K562 (cell line): ENCODE data around the gene ERRFI1. TPM values are rescaled to one million over a fixed set of nuclear protein-coding genes. Genes with fewer than 3 reads are reported as not detected.

Source experiments
- ATAC-seq: fragments of 200-7000 bp; cut with Tn5 transposase; 3 replicates; pipeline ENCODE4 v1.9.1; 2020; ENCODE audit warnings: moderate library complexity
- BruUV-seq: library from RNA; stranded (reverse); fragments of 400-500 nt; replicated peaks from 2 replicates; lab custom pipeline; 2021; lab: Mats Ljungman, UMichigan
- CTCF ChIA-PET: fragments of 300-600 bp; formaldehyde crosslinking; extraction: SDS; loops from one replicate; lab custom pipeline; 2021; ENCODE audit warnings: low intra/inter-chr PET ratio; lab: Yijun Ruan, JAX
- POLR2A ChIA-PET: fragments of 300-600, 350-650 bp; sonication (Branson Sonifier 250); formaldehyde crosslinking; extraction: SDS; loops from one replicate; lab custom pipeline; 2021; ENCODE audit warnings: antibody characterized with exemption, inconsistent platforms; lab: Yijun Ruan, JAX
- DNase-seq, 4 experiments: peaks; one replicate each; pipeline versions ENCODE4 v3.0.0 to v3.0.0-alpha.2; 2011 to 2018; ENCODE audit warnings: low spot score in 3 of 4, mixed read lengths in 3 of 4; ENCODE audit errors: extremely low read depth in 1 of 4
- FAIRE-seq: peaks from 2 replicates; lab custom pipeline; 2011; peaks lifted over from hg19 to GRCh38; lab: Jason Lieb, UNC
- H2AFZ ChIP-seq: 2 replicates; pipeline ENCODE4 v1.6.0; 2011; ENCODE audit warnings: low read depth, low read length, control low read depth, inconsistent platforms
- H3K27ac ChIP-seq: fragments of 200-600 bp; 3 replicates; pipeline ENCODE4 v1.8.0; 2011; ENCODE audit warnings: low read depth, mild to moderate bottlenecking, control low read depth, inconsistent platforms, low read length, moderate library complexity, mixed read lengths; ENCODE audit errors: extremely low read depth
- H3K27me3 ChIP-seq, 2 experiments: fragments of 300-600 bp in 1 of 2; 2 replicates in 1 of 2; 3 replicates in 1 of 2; pipeline versions ENCODE4 v1.6.0 to v1.8.0; 2011; ENCODE audit warnings: inconsistent platforms in 2 of 2, low read length in 2 of 2, mild to moderate bottlenecking in 1 of 2, mixed read lengths in 1 of 2, moderate library complexity in 1 of 2; ENCODE audit not compliant: control insufficient read depth in 2 of 2, insufficient read depth in 2 of 2
- H3K36me3 ChIP-seq: fragments of 300-600 bp; 3 replicates; pipeline ENCODE4 v1.8.0; 2011; ENCODE audit warnings: mild to moderate bottlenecking, low read length, inconsistent platforms; ENCODE audit not compliant: control insufficient read depth, insufficient read depth
- H3K4me1 ChIP-seq, 2 experiments: fragments of 200-600 bp in 1 of 2; replicated peaks in 1 of 2; 2 replicates in 1 of 2; 3 replicates in 1 of 2; pipeline versions ENCODE4 v1.5.1 to v1.8.0; 2011; ENCODE audit warnings: inconsistent platforms in 2 of 2, low read length in 2 of 2, mild to moderate bottlenecking in 1 of 2, mixed read lengths in 1 of 2, moderate library complexity in 1 of 2; ENCODE audit not compliant: control insufficient read depth in 2 of 2, insufficient read depth in 2 of 2
- H3K4me2 ChIP-seq: 2 replicates; pipeline ENCODE4 v1.6.1; 2011; ENCODE audit warnings: low read length, control low read depth, inconsistent platforms, mixed read lengths; ENCODE audit not compliant: insufficient read depth
- H3K4me3 ChIP-seq: fragments of 200-600 bp; sonication (generic), shearing (Covaris generic); 2 replicates; pipeline ENCODE4 v1.5.1; 2016; ENCODE audit warnings: control low read depth, inconsistent platforms
- H3K79me2 ChIP-seq: fragments of 200-600 bp; 3 replicates; pipeline ENCODE4 v1.8.0; 2011; ENCODE audit warnings: low read length, inconsistent platforms; ENCODE audit not compliant: control insufficient read depth, insufficient read depth
- H3K9ac ChIP-seq, 2 experiments: 2 replicates each; pipeline versions ENCODE4 v1.6.0 to v1.6.1; 2011; ENCODE audit warnings: low read depth in 2 of 2, low read length in 2 of 2, control low read depth in 1 of 2, inconsistent platforms in 1 of 2, mild to moderate bottlenecking in 1 of 2, mixed read lengths in 1 of 2; ENCODE audit not compliant: insufficient read depth in 1 of 2
- H3K9me1 ChIP-seq: one replicate; pipeline ENCODE4 v1.6.0; 2011; ENCODE audit warnings: inconsistent platforms, mild to moderate bottlenecking, low read length, moderate library complexity; ENCODE audit not compliant: control insufficient read depth, insufficient read depth
- H3K9me3 ChIP-seq: replicated peaks from 2 replicates; pipeline ENCODE4 v1.5.1; 2011; ENCODE audit warnings: low read depth, low read length, inconsistent platforms; ENCODE audit not compliant: control insufficient read depth, insufficient read depth
- H4K20me1 ChIP-seq: replicated peaks from 2 replicates; pipeline ENCODE4 v1.6.1; 2011; ENCODE audit warnings: low read length, inconsistent platforms, mixed read lengths; ENCODE audit not compliant: control insufficient read depth, insufficient read depth
- ARID2 ChIP-seq: fragments of 450-650 bp; IDR thresholded peaks from 2 replicates; pipeline ENCODE4 v1.6.1; 2017; ENCODE audit warnings: antibody characterized with exemption, mild to moderate bottlenecking
- ATF7 ChIP-seq: fragments of 450-650 bp; IDR thresholded peaks from 2 replicates; pipeline ENCODE4 v1.7.1; 2014; ENCODE audit warnings: mild to moderate bottlenecking, moderate library complexity
- CEBPG ChIP-seq, 3 experiments: fragments of 200-800 bp in 1 of 3; sonication (Bioruptor generic) in 1 of 3; sonication (generic) in 1 of 3; formaldehyde crosslinking in 1 of 3; IDR thresholded peaks in 2 of 3; conservative IDR thresholded peaks in 1 of 3; 2 replicates each; pipeline versions ENCODE4 v1.6.1 to v1.8.0; 2016 to 2022; ENCODE audit warnings: missing compliant biosample characterization in 2 of 3, missing genetic modification characterization in 2 of 3, mild to moderate bottlenecking in 1 of 3, missing genetic modification reagents in 1 of 3
- ELF4 ChIP-seq: fragments of 450-650 bp; formaldehyde crosslinking; IDR thresholded peaks from 2 replicates; pipeline ENCODE4 v1.4.0; 2022; ENCODE audit warnings: missing genetic modification characterization
- MECOM ChIP-seq: fragments of 250-450 bp; sonication (Bioruptor Pico); IDR thresholded peaks from 2 replicates; pipeline ENCODE4 v1.8.0; 2022; ENCODE audit warnings: inconsistent platforms
- NCOA4 ChIP-seq: fragments of 450-650 bp; IDR thresholded peaks from 2 replicates; pipeline ENCODE4 v1.6.1; 2018; ENCODE audit warnings: mild to moderate bottlenecking; ENCODE audit not compliant: partially characterized antibody
- RFX5 ChIP-seq: IDR thresholded peaks from 2 replicates; pipeline ENCODE4 v1.6.1; 2011; ENCODE audit warnings: low read depth, mild to moderate bottlenecking, improper control_type of control experiment, low read length
- ZNF318 ChIP-seq, 2 experiments: fragments of 450-650 bp; IDR thresholded peaks; 2 replicates each; pipeline ENCODE4 v1.6.1; 2016; ENCODE audit warnings: mild to moderate bottlenecking in 2 of 2, borderline replicate concordance in 1 of 2, low read depth in 1 of 2, moderate library complexity in 1 of 2
- ZNF561 ChIP-seq: fragments of 450-650 bp; formaldehyde crosslinking; conservative IDR thresholded peaks from 2 replicates; pipeline ENCODE4 v1.4.0; 2020; ENCODE audit warnings: mild to moderate bottlenecking, moderate library complexity
- WGBS: fragments of 100-300 bp; shearing (Covaris generic); methylation state at CpG from one replicate; pipeline ENCODE4 v1.1.6; 2016; ENCODE audit warnings: low coverage, mixed read lengths; ENCODE audit not compliant: insufficient coverage; ENCODE audit errors: missing lambda C conversion rate; 5-methylcytosine and 5-hydroxymethylcytosine counted together
- in situ Hi-C: fragments of 300-500 bp; cut with MboI; formaldehyde crosslinking; loops from 4 replicates; pipeline ENCODE4 v1.15.0; 2018; ENCODE audit warnings: inconsistent platforms, mixed read lengths
- intact Hi-C: fragments of 100-400 bp; cut with micrococcal nuclease; formaldehyde crosslinking; loops from 2 replicates; pipeline ENCODE4 v1.14.2; 2022
- polyA plus RNA-seq, 8 experiments: library from polyadenylated mRNA; depleted of rRNA in 4 of 8; stranded (reverse) in 5 of 8; unstranded in 3 of 8; fragments of >200 nt; fragmentation: Nextera tagmentation in 2 of 8; fragmentation: Illumina TruSeq in 1 of 8; extraction: Ambion mirVana in 2 of 8; extraction: Trizol in 1 of 8; gene quantifications; 2 replicates each; pipeline versions ENCODE4 v1.2.1 to v1.2.3, GENCODE V29; 2011 to 2014; ENCODE audit warnings: inconsistent platforms in 1 of 8, missing spikeins in 1 of 8
- total RNA-seq, 7 experiments: library from RNA; depleted of rRNA in 6 of 7; stranded (reverse); fragments of >200 nt in 6 of 7; fragmentation: Illumina TruSeq in 2 of 7; extraction: Trizol in 2 of 7; gene quantifications; 2 replicates each; pipeline versions ENCODE4 v1.2.1 to v1.2.3, GENCODE V29; 2011 to 2021; ENCODE audit warnings: low replicate concordance in 1 of 7

The ERRFI1 gene
- total and polyA plus RNA-seq, 9 of the 15 experiments (the other 6 are each of a cell fraction or from before 2014, with no cell fraction given) = 0.67 to 4.4 (median 1.1) TPM

DNA sequence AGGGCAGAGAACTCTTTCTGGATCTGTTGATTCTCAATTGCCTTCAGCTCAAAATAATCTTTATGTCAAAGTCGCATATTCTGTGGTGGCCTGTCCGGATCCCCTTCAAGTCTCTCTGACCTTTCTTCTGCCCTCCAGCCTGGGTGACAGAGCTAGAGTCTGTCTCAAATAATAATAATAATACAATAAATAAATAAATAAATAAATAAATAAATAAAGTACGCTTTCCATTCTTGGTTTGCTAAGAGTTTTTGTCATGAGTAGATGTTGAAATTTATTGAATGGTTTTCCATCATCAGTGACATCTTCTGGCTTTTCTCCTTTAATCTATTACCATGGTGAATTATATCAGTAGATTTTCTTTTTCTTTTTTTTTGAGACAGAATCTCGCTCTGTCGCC is 30.7 kb downstream of the ERRFI1 start:
- DNase-seq = no peak
- no peak overlapping the region for H3K27ac ChIP-seq
- ChIA-PET POLR2A (interaction anchor here (0.6 kb wide), 1 partner anchor 1259 kb away, joined by 4 read pairs; no protein-coding TSS in a partner anchor), CTCF (no interaction called here)
- no peak overlapping the region for H3K9ac ChIP-seq
- no peaks in the 10 kb centered on the region; the same call in 1 of the 2 replicates for H3K9me3 ChIP-seq
- H2AFZ ChIP-seq = no peak overlapping the region
- intact Hi-C loops = no loop called here
- no peaks in the 10 kb centered on the region for H3K36me3 ChIP-seq
- no peaks in the 10 kb centered on the region for H3K79me2 ChIP-seq
- ATAC-seq = no peak
- no peaks in the 10 kb centered on the region for H3K4me1 ChIP-seq
- no peak for FAIRE-seq
- BruUV-seq = no TSS peak
- no peak overlapping the region for H3K4me2 ChIP-seq
- no peaks in the 10 kb centered on the region for H3K27me3 ChIP-seq
- H3K9me1 ChIP-seq = no peaks in the 10 kb centered on the region
- no peaks in the 10 kb centered on the region for H4K20me1 ChIP-seq
- H3K4me3 ChIP-seq = no peak overlapping the region
- TF ChIP-seq ARID2 (no peak), ELF4 (CRISPR knock-in tag) (no peak), NCOA4 (no peak), ATF7 (no peak), ZNF561 (CRISPR knock-in tag) (no peak), RFX5 (no peak), CEBPG (CRISPR knock-in tag; IDR thresholded peaks at IDR 0.05) (no peak), CEBPG (tag; conservative IDR thresholded peaks at IDR 0.05 in 1 of 2, IDR thresholded peaks at IDR 0.05 in 1 of 2) (no peak), ZNF318 (IDR thresholded peaks at IDR 0.05; ENCODE audit: borderline replicate concordance in 1 of 2, low read depth in 1 of 2) (no peak), MECOM (CRISPR knock-in tag) (no peak)
- WGBS = 89% methylated on average over 4 of the region's 5 CpGs
- in situ Hi-C loops = no loop called here
